GM19099 (cell line): Measurements from ENCODE around the gene CNKSR1.

Experiments used
- POLR2A ChIP-seq: IDR thresholded peaks from 3 replicates; pipeline ENCODE4 v1.6.1; 2011; ENCODE audit warnings: low read depth; ENCODE audit not compliant: insufficient read length; ENCODE audit errors: extremely low read depth

Gene CNKSR1

DNA sequence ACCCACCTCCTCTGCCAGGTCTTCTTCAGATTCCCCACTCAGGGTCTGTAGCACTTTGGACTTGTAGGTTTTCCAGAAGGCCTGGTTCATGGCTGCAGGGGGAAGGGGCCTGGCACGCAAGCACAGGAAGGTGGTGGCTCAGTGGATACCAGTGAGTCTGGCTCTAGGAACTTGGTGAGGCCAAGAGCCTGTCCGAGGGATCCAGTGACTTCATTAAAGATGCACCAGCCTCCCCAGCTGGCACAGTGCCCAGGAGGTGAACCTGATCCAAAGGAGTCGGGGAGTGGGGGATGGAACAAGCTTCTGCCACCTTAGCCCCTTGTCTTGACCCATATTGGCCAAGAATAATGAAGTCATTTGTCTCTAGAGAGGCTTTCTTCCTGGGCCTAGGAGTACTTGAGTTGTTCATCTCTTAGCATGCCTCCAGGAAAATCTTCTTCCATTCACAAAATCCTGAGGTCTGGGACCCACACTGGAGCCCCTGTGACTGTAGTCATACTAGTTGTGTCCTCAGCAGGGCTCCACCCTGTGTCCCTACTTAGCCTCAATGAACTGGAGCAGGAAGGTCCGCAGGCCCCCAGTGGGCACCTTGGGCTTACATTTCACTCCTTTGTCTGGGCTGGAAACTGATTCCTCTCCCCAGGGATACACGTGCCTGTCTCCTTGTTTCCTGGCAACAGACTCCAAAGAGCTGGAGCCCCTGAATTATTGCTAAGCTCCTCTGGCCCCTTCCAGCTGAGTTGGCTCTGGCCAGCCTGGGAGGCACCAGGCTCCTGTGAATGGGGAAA is 8.7 kb upstream of the CNKSR1 start, which contains the start of gene C1orf232:
C1orf232 (minus strand) TSS at position 554 of the 788 bp plus-strand sequence; CDS start at position 90, 464 bp downstream.
- TF ChIP-seq POLR2A, result no peak

- no peak for TF ChIP-seq POLR2A
Measured at GRCh38 chr1:26169198-26169554, 8.1 kb upstream of the CNKSR1 start.

DNA sequence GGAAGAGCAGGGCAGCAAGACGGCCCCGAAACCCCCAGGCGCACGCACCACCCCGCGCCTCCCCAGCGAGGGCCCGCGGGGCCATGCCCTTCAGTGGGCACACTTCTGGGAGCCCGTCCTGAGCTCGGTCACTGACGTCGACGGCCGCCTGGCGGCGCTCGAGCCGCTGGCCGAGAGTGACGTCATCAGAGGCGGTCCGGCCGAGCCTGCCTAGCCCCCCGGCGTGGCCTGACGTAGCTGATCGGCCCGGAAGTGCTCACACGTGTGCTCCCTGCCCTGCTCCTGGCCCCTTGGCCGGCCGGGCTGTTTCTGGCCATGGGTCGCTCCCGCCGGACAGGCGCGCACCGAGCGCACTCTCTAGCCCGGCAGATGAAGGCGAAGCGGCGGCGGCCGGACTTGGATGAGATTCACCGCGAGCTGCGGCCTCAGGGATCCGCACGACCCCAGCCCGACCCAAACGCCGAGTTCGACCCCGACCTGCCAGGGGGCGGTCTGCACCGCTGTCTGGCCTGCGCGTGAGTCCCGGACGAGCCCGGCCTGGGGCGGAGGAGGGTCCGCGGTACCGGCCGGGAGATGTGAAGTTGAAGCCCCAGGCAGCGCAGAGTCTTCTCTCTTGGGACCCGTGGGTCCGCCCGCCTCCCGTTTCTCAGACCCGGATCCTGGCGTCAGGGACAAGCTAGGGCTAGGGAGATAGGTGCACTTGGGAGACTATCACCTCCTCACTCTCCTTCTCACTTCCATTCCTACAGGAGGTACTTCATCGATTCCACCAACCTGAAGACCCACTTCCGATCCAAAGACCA is 7.4 kb upstream of the CNKSR1 start, which contains the start of gene ZNF593:
ZNF593 (plus strand) TSS at position 240 of the 803 bp plus-strand sequence; CDS start at position 316, 76 bp downstream.
- TF ChIP-seq POLR2A, result peak; percentile 85

- no peak for TF ChIP-seq POLR2A
Measured at GRCh38 chr1:26170472-26170821, 6.8 kb upstream of the CNKSR1 start.

DNA sequence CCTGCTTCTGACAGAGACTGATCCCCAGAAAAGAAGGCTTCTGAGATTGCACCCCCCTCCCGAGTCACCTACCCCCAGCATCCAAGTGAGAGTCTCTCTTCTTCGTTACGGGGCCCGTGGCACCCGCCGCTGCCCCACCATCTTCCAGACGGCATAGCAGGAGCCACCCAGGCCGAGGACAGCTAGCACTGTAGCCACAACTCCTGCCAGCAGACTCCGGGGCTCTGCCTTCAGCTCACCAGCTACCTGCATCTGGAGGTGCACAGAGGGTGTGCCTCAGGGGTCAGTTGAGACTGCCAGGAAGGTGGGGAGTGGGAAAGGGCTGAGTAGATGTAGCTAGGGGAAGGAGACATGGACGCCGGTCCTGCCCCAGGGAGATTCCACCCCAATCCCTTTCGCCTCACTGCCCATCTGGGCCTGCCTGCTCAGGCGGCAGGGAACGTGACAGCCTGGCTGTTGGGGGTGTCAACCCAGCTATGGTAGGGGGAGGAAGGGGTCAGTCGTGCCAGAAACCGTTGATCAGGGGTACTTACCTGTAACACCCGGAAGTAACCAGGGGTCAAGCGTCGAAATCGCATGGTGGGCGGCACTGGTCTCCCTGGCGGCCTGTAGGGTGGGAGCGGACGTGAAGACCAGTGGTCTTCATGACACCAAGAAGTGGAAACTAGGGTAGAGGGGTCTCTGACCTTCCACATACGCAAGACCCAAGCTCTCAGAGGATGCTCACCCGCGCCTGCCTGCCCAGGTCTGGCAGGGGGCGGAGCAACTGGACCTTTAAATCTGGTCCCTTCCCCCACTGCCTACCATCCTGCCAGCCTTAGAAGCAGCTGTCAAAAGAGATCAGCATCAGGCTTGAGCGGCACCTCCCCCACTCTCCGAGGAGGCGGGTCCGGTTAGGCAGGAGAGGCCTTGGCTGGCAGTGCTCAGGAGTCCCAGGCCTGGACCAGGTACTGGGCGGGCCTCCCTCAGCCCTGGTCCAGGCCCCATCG is 5.9 kb upstream of the CNKSR1 start, which contains the start of gene ZNF593OS:
ZNF593OS (minus strand) TSS at position 749 of the 989 bp plus-strand sequence; CDS start at position 578, 171 bp downstream.
- no peak for TF ChIP-seq POLR2A

GRCh38 chr1:26175346-26175745 is 1.9 kb upstream of the CNKSR1 start:
- no peak for TF ChIP-seq POLR2A

- no peak for TF ChIP-seq POLR2A
Measured at GRCh38 chr1:26180010-26180506, 2.8 kb downstream of the CNKSR1 start.

- no peak for TF ChIP-seq POLR2A
Measured at GRCh38 chr1:26181586-26182382, 4.5 kb downstream of the CNKSR1 start.

- TF ChIP-seq POLR2A, result no peak
Measured at GRCh38 chr1:26182383-26182696, 5.0 kb downstream of the CNKSR1 start.

DNA sequence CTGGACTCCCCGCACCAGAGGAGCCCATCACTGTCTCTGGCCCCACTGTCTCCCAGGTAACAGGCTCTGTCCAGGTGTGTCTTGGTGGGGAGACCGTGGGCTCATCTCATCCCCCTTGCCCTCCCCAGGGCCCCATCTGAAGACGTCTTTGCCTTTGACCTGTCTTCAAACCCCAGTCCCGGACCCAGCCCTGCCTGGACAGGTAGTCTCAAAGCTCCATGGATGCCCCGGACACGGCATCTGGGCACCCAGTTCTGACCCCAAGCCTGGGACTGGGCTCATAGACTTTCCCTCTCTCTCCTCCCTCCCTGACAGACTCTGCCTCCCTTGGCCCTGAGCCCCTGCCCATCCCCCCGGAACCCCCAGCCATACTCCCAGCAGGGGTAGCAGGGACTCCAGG is 6.8 kb downstream of the CNKSR1 start:
- no peak for TF ChIP-seq POLR2A

DNA sequence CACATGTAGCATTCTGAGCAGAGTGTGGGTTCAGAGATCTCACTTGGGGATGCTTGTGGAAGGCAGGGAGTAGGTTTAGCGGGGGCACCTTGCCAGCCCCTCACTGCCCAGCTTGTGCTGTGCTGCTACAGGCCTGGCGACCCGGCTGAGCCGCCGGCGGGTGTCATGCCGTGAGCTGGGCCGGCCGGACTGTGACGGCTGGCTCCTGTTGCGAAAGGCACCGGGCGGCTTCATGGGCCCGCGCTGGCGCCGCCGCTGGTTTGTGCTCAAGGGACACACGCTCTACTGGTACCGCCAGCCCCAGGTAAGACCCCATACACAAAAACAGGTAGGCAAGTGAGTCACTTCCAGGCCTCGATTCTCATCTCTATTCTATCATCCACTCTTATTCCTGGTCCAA is 7.6 kb downstream of the CNKSR1 start:
- TF ChIP-seq POLR2A, result no peak

GRCh38 chr1:26187882-26188281 is 10.6 kb downstream of the CNKSR1 start:
- no peak for TF ChIP-seq POLR2A

DNA sequence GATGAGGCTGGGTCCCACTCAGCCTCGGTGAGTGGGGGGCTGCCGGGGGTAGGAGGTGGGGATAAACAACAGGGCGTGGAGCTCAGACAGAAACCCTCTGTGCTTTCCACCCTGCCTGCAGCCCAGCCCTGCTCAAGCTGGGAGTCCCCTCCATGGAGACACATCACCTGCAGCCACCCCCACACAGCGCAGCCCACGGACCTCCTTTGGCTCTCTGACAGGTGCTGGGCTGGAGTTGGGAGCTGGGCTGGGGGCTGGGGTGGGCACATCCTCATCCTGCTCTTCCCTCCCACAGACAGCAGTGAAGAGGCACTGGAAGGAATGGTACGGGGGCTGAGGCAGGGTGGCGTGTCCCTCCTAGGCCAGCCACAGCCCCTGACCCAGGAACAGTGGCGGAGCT is 11.2 kb downstream of the CNKSR1 start:
- TF ChIP-seq POLR2A, result no peak

DNA sequence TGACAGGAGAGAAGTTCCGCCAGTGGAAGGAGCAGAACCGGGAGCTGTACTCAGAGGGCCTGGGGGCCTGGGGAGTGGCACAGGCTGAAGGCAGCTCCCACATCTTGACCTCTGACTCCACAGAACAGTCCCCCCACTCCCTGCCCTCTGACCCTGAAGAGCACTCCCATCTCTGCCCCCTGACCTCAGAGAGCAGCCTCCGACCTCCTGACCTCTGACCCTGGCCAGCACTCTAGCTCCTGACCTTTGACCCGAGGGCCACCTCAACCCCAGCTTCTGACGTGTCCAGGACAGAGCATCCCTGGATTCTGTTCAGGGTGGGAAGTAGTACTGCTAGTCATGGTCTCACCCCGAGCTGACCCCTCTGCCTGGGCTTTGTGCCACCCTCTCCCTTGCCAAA is 12.0 kb downstream of the CNKSR1 start:
- no peak for TF ChIP-seq POLR2A
